SU-DHL-6 (cell line): Measurements from ENCODE around the gene THSD4.

Experiments used
- H2AFZ ChIP-seq: fragments of 200-600 bp; sonication (generic); 2 replicates; pipeline ENCODE4 v1.6.1; 2014; ENCODE audit warnings: low read depth, mild to moderate bottlenecking, moderate library complexity, mixed read lengths, antibody characterized with exemption, low read length; ENCODE audit not compliant: severe bottlenecking
- H3F3A ChIP-seq: fragments of 200-600 bp; shearing (Covaris generic); 2 replicates; pipeline ENCODE4 v1.6.0; 2016; ENCODE audit warnings: antibody characterized with exemption, mild to moderate bottlenecking; ENCODE audit not compliant: insufficient read depth
- H3K27ac ChIP-seq: fragments of 200-600 bp; sonication (generic); 2 replicates; pipeline ENCODE4 v1.5.1; 2016; ENCODE audit warnings: low read depth, mild to moderate bottlenecking, low read length, moderate library complexity, mixed read lengths
- H3K27me3 ChIP-seq: fragments of 200-600 bp; sonication (generic), shearing (Covaris generic); 2 replicates; pipeline ENCODE4 v1.6.0; 2014; ENCODE audit warnings: mild to moderate bottlenecking, low read length
- H3K36me3 ChIP-seq: fragments of 200-600 bp; sonication (generic); 2 replicates; pipeline ENCODE4 v1.6.1; 2014; ENCODE audit warnings: mild to moderate bottlenecking, low read length, mixed read lengths
- H3K4me2 ChIP-seq: fragments of 300-600, 200-600 bp; shearing (Covaris generic), sonication (generic); 2 replicates; pipeline ENCODE4 v1.6.0; 2014; ENCODE audit warnings: low read length, low read depth, mild to moderate bottlenecking; ENCODE audit not compliant: poor library complexity, severe bottlenecking
- H3K4me3 ChIP-seq: fragments of 200-600 bp; sonication (generic); 2 replicates; pipeline ENCODE4 v1.5.1; 2014; ENCODE audit warnings: antibody characterized with exemption, low read length, mild to moderate bottlenecking, mixed read lengths; ENCODE audit not compliant: insufficient read depth, poor library complexity, severe bottlenecking
- H3K79me2 ChIP-seq: fragments of 200-600 bp; sonication (generic); 2 replicates; pipeline ENCODE4 v1.6.1; 2014; ENCODE audit warnings: mild to moderate bottlenecking, low read length, moderate library complexity; ENCODE audit not compliant: insufficient read depth
- H3K9ac ChIP-seq: fragments of 200-600 bp; sonication (generic); 2 replicates; pipeline ENCODE4 v1.7.0; 2014; ENCODE audit warnings: mild to moderate bottlenecking, low read length
- H3K9me2 ChIP-seq: fragments of 200-600 bp; sonication (generic); replicated peaks from 2 replicates; pipeline ENCODE4 v1.6.1; 2014; ENCODE audit warnings: low read length; ENCODE audit not compliant: insufficient read depth
- H3K9me3 ChIP-seq: fragments of 200-600 bp; sonication (generic); 2 replicates; pipeline ENCODE4 v1.6.1; 2014; ENCODE audit warnings: low read length, mixed read lengths; ENCODE audit not compliant: insufficient read depth
- H4K20me1 ChIP-seq: fragments of 200-600 bp; sonication (generic); 2 replicates; pipeline ENCODE4 v1.6.1; 2014; ENCODE audit warnings: low read depth, mild to moderate bottlenecking, antibody characterized with exemption, low read length, moderate library complexity, mixed read lengths
- EZH2phosphoT487 ChIP-seq: fragments of 200-600 bp; sonication (generic), shearing (Covaris generic); conservative IDR thresholded peaks from 2 replicates; pipeline ENCODE4 v1.6.1; 2018; ENCODE audit warnings: mild to moderate bottlenecking, antibody characterized with exemption, low read length, moderate library complexity, mixed read lengths
- TF ChIP-seq, protein P1 (sequence below): fragments of 200-600 bp; sonication (generic); IDR thresholded peaks from one replicate; pipeline ENCODE4 v1.5.1; 2017; ENCODE audit warnings: antibody characterized with exemption, mild to moderate bottlenecking, low read length, moderate library complexity; ENCODE audit not compliant: insufficient read depth, poor library complexity, severe bottlenecking

Gene THSD4

GRCh38 chr15:71800190-71800589 lies 684.9 kb downstream of the THSD4 start:
- Histone ChIP-seq H3K79me2 (no peaks in the 10 kb centered on the region), H2AFZ (no peak overlapping the region), H3K9ac (no peak overlapping the region), H3K9me3 (no peaks in the 10 kb centered on the region), H3F3A (no peaks in the 10 kb centered on the region), H3K4me3 (no peak overlapping the region), H4K20me1 (no peaks in the 10 kb centered on the region), H3K36me3 (no peaks in the 10 kb centered on the region), H3K27ac (no peak overlapping the region), H3K27me3 (no peaks in the 10 kb centered on the region), H3K9me2 (no peaks in the 10 kb centered on the region), H3K4me2 (no peak overlapping the region)
- no peak for TF ChIP-seq EZH2phosphoT487
- TF ChIP-seq, protein P1, sequence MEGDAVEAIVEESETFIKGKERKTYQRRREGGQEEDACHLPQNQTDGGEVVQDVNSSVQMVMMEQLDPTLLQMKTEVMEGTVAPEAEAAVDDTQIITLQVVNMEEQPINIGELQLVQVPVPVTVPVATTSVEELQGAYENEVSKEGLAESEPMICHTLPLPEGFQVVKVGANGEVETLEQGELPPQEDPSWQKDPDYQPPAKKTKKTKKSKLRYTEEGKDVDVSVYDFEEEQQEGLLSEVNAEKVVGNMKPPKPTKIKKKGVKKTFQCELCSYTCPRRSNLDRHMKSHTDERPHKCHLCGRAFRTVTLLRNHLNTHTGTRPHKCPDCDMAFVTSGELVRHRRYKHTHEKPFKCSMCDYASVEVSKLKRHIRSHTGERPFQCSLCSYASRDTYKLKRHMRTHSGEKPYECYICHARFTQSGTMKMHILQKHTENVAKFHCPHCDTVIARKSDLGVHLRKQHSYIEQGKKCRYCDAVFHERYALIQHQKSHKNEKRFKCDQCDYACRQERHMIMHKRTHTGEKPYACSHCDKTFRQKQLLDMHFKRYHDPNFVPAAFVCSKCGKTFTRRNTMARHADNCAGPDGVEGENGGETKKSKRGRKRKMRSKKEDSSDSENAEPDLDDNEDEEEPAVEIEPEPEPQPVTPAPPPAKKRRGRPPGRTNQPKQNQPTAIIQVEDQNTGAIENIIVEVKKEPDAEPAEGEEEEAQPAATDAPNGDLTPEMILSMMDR = no peak

DNA sequence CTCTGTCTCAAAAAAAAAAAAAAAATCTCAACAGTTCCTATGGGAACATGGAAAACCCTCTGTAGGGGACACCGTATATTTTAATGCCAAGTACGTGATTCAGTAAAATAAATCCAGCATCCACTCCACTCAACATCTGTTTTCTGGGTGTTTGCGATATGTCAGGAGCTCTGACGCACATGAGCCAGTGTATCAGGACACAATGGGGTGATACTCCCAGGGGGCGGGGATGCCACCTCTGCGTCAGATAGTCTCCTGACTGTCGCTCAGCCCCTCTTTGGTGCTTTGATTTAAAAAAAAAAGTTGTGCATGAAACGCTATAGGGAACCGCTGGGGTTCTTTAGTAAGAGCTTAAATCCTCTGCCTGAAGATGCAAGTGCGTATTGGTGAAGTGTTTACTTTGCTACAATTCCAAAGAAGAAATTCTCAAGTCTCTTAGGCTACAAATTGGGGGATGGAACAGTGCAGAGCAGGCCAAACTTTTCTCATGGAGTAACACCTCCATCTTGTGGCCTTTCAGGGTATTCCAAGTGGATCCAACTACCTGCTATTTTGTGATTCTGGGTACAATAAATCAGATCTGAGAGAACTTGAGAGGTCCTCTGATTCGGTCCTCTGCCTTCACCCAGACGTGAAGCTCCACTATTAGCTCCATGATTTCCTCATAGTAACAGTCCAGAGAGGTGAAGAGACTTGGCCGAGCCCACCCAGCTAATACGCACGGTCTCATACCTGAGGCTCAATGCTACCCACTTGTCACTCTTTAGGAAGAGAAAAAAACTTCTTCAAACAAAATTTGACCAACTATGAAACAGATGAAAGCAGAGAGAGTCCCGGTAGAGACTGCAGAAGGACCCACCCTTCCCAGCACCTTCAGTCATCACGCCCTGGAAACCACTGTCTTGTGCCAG lies 685.8 kb downstream of the THSD4 start:
- no peaks in the 10 kb centered on the region for H3K79me2 ChIP-seq
- H2AFZ ChIP-seq = no peak overlapping the region
- no peaks in the 10 kb centered on the region for H3K9me2 ChIP-seq
- H3K27ac ChIP-seq = no peak overlapping the region
- no peaks in the 10 kb centered on the region for H4K20me1 ChIP-seq
- H3K27me3 ChIP-seq = no peaks in the 10 kb centered on the region
- no peaks in the 10 kb centered on the region for H3K9me3 ChIP-seq
- TF ChIP-seq EZH2phosphoT487 = no peak
- TF ChIP-seq, protein P1 = peak; percentile 41
- H3F3A ChIP-seq = no peaks in the 10 kb centered on the region
- no peak overlapping the region for H3K4me2 ChIP-seq
- no peak overlapping the region for H3K4me3 ChIP-seq
- H3K36me3 ChIP-seq = no peaks in the 10 kb centered on the region
- H3K9ac ChIP-seq = no peak overlapping the region

DNA sequence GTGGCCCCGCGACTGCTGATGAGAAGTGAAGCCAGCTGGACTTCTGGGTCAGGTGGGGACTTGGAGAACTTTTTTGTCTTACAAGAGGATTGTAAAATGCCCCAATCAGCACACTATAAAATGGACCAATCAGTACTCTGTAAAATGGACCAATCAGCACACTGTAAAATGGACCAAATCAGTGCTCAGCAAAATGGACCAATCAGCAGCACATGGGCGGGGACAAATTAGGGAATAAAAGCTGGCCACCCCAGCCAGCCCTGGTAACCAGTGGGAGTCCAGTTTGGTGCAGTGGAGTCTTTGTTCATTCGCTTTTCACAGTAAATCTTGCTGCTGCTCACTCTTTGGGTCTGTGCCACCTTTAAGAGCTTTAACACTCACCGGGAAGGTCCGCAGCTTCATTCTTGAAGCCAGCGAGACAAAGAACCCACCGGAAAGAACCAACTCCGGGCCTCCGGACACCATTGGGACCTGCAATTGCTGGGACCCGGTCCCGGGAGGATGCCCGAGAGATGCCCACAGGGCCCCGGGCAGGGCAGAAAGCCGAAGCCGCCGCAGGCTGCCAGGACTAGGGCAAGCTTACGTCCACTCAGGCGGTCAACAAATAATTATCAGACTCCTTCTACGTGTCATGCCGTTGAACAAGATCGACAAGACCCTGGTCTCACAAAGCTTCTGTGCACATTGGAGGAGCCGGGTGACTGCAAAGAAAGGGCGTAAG lies 686.8 kb downstream of the THSD4 start:
- Histone ChIP-seq H3K27me3 (no peaks in the 10 kb centered on the region), H3K36me3 (no peaks in the 10 kb centered on the region), H3K79me2 (no peaks in the 10 kb centered on the region), H4K20me1 (no peaks in the 10 kb centered on the region), H2AFZ (no peak overlapping the region), H3F3A (no peaks in the 10 kb centered on the region), H3K4me2 (no peak overlapping the region), H3K27ac (no peak overlapping the region), H3K9me3 (no peaks in the 10 kb centered on the region), H3K9me2 (no peaks in the 10 kb centered on the region), H3K9ac (no peak overlapping the region), H3K4me3 (no peak overlapping the region)
- no peak for TF ChIP-seq EZH2phosphoT487
- TF ChIP-seq, protein P1 = no peak
